Endothelial cell of umbilical vein (primary cell): ENCODE measurements around the gene SCLT1. TPM values are rescaled to one million over a fixed set of nuclear protein-coding genes. Genes with fewer than 3 reads are reported as not detected.
A peak's percentile ranks its signal among the peaks of the same experiment; 100 is the strongest.

Experiments used
- BruUV-seq: library from RNA; stranded (reverse); fragments of 400-500 nt; replicated peaks from 2 replicates; lab custom pipeline; 2021; lab: Mats Ljungman, UMichigan
- CTCF ChIA-PET: fragments of 300-600, 350-600 bp; sonication (Branson Sonifier 250); formaldehyde crosslinking; loops from one replicate; lab custom pipeline; 2021; ENCODE audit warnings: antibody characterized with exemption, inconsistent platforms; lab: Charles Lee
- POLR2A ChIA-PET: fragments of 300-600, 350-600 bp; sonication (Branson Sonifier 250); formaldehyde crosslinking; loops from one replicate; lab custom pipeline; 2021; ENCODE audit warnings: antibody characterized with exemption, inconsistent platforms; lab: Charles Lee
- DNase-seq: peaks from one replicate; pipeline ENCODE4 v3.0.0-alpha.2; 2011; ENCODE audit warnings: low read depth, low spot score
- FAIRE-seq: peaks from 2 replicates; lab custom pipeline; 2011; peaks lifted over from hg19 to GRCh38; lab: Jason Lieb, UNC
- H2AFZ ChIP-seq: 2 replicates; pipeline ENCODE4 v1.6.0; 2012; ENCODE audit warnings: low read depth, low read length, control low read depth, inconsistent platforms
- H3K27ac ChIP-seq: 2 replicates; pipeline ENCODE4 v1.5.1; 2011; ENCODE audit warnings: low read depth, mild to moderate bottlenecking, control low read depth, low read length, moderate library complexity; ENCODE audit not compliant: insufficient read depth
- H3K27me3 ChIP-seq, 2 experiments: 2 replicates each; pipeline versions ENCODE4 v1.6.0 to v1.6.1; 2011; ENCODE audit warnings: low read length in 2 of 2, mixed read lengths in 1 of 2; ENCODE audit not compliant: control insufficient read depth in 2 of 2, insufficient read depth in 2 of 2
- H3K36me3 ChIP-seq, 2 experiments: 2 replicates in 1 of 2; 3 replicates in 1 of 2; pipeline ENCODE4 v1.5.1; 2011; ENCODE audit warnings: low read length in 2 of 2, mild to moderate bottlenecking in 1 of 2, moderate library complexity in 1 of 2; ENCODE audit not compliant: control insufficient read depth in 2 of 2, insufficient read depth in 2 of 2; ENCODE audit errors: extremely low read depth in 1 of 2
- H3K4me1 ChIP-seq: 3 replicates; pipeline ENCODE4 v1.5.1; 2011; ENCODE audit warnings: mild to moderate bottlenecking, low read length; ENCODE audit not compliant: control insufficient read depth, insufficient read depth; ENCODE audit errors: extremely low read depth
- H3K4me2 ChIP-seq: 2 replicates; pipeline ENCODE4 v1.6.1; 2011; ENCODE audit warnings: low read length, control low read depth, mixed read lengths; ENCODE audit not compliant: insufficient read depth
- H3K4me3 ChIP-seq, 3 experiments: fragments of 200-600 bp in 1 of 3; sonication (generic), shearing (Covaris generic) in 1 of 3; replicated peaks in 1 of 3; 2 replicates each; pipeline ENCODE4 v1.5.1; 2011 to 2016; ENCODE audit warnings: control low read depth in 3 of 3, low read length in 3 of 3, mild to moderate bottlenecking in 2 of 3, inconsistent platforms in 1 of 3, low read depth in 1 of 3, moderate library complexity in 1 of 3; ENCODE audit not compliant: insufficient read depth in 1 of 3
- H3K79me2 ChIP-seq: 2 replicates; pipeline ENCODE4 v1.6.0; 2012; ENCODE audit warnings: low read length, inconsistent platforms; ENCODE audit not compliant: control insufficient read depth, insufficient read depth
- H3K9ac ChIP-seq: replicated peaks from 2 replicates; pipeline ENCODE3; 2011; ENCODE audit warnings: low read length, control low read depth; ENCODE audit not compliant: insufficient read depth; ENCODE audit errors: extremely low read depth
- H3K9me1 ChIP-seq: replicated peaks from 3 replicates; pipeline ENCODE4 v1.6.0; 2011; ENCODE audit warnings: mild to moderate bottlenecking, low read length; ENCODE audit not compliant: control insufficient read depth, insufficient read depth; ENCODE audit errors: extremely low read depth
- H3K9me3 ChIP-seq: replicated peaks from 2 replicates; pipeline ENCODE4 v1.5.1; 2012; ENCODE audit warnings: low read length, inconsistent platforms; ENCODE audit not compliant: control insufficient read depth, insufficient read depth
- H4K20me1 ChIP-seq: replicated peaks from 2 replicates; pipeline ENCODE3; 2011; ENCODE audit warnings: mild to moderate bottlenecking, low read length; ENCODE audit not compliant: control insufficient read depth, insufficient read depth; ENCODE audit errors: extremely low read depth
- CTCF ChIP-seq, 2 donors: IDR thresholded peaks; 1 replicate in 1 of 2; 2 replicates in 1 of 2; pipeline ENCODE4 v1.5.1; 2011; ENCODE audit warnings: low read length in 2 of 2, mild to moderate bottlenecking in 2 of 2, moderate library complexity in 2 of 2, control low read depth in 1 of 2, inconsistent platforms in 1 of 2, low read depth in 1 of 2; ENCODE audit not compliant: insufficient read depth in 1 of 2; ENCODE audit errors: extremely low read depth in 1 of 2
- GATA2 ChIP-seq: IDR thresholded peaks from 2 replicates; pipeline ENCODE4 v1.7.0; 2011; ENCODE audit warnings: low read depth, mild to moderate bottlenecking, moderate library complexity, mixed read lengths, low read length; ENCODE audit not compliant: insufficient read length, insufficient read depth
- JUN ChIP-seq: IDR thresholded peaks from 2 replicates; pipeline ENCODE4 v1.6.1; 2011; ENCODE audit warnings: borderline replicate concordance, low read depth; ENCODE audit not compliant: insufficient read length, insufficient read depth
- dilution Hi-C: fragments of 300-500 bp; cut with MboI; formaldehyde crosslinking; loops from one replicate; pipeline ENCODE4 v1.15.0; 2019; ENCODE audit warnings: low sequenced_read_pairs; ENCODE audit not compliant: extremely low pct_ligation_motif_present
- intact Hi-C: fragments of 100-400 bp; cut with micrococcal nuclease; formaldehyde crosslinking; loops from one replicate; pipeline ENCODE4 v1.10.0; 2022
- polyA plus RNA-seq, 4 experiments: library from polyadenylated mRNA; depleted of rRNA in 3 of 4; stranded (reverse) in 3 of 4; unstranded in 1 of 4; fragments of >200 nt; gene quantifications; 2 replicates each; pipeline versions ENCODE4 v1.2.1 to v1.2.3, GENCODE V29; 2011 to 2012; ENCODE audit warnings: missing spikeins in 1 of 4
- total RNA-seq: library from RNA; stranded (reverse); gene quantifications from 2 replicates; pipeline ENCODE4 v1.2.3, GENCODE V29; 2021
- TF ChIP-seq, protein P1 (sequence below): IDR thresholded peaks from 2 replicates; pipeline ENCODE4 v1.6.1; 2011; ENCODE audit not compliant: insufficient read depth, insufficient read length

The SCLT1 gene
- total and polyA plus RNA-seq, 2 donors (not counting 3 experiments of a cell fraction or from before 2014, with no cell fraction given) = 3.2 to 14.0 TPM

GRCh38 chr4:128950796-128951195 is 142.5 kb downstream of the SCLT1 start:
- Histone ChIP-seq H3K36me3 (no peaks in the 10 kb centered on the region), H3K9me1 (no peaks in the 10 kb centered on the region), H2AFZ (no peak overlapping the region), H3K4me2 (peak overlapping the region; percentile 47), H3K27ac (no peak overlapping the region), H3K27me3 (no peaks in the 10 kb centered on the region), H3K9me3 (no peaks in the 10 kb centered on the region), H3K4me3 (no peak overlapping the region), H4K20me1 (no peaks in the 10 kb centered on the region), H3K9ac (no peak overlapping the region), H3K79me2 (no peaks in the 10 kb centered on the region), H3K4me1 (peaks cover 11% of the 10 kb centered on the region)
- intact Hi-C loops = loop anchor here (2.0 kb wide), 1 partner anchor 142 kb away; the partner anchor contains the start of gene SCLT1
- DNase-seq (no peak), FAIRE-seq (no peak)
- dilution Hi-C loops = no loop called here
- ChIA-PET CTCF (interaction anchor here (1.2 kb wide), 1 partner anchor 9 kb away, joined by 3 read pairs; no protein-coding TSS in a partner anchor), POLR2A (interaction anchor here (0.6 kb wide), 1 partner anchor 15 kb away, joined by 5 read pairs; no protein-coding TSS in a partner anchor)
- TF ChIP-seq CTCF (IDR thresholded peaks at IDR 0.05; ENCODE audit: extremely low read depth in 1 of 2, insufficient read depth in 1 of 2, low read depth in 1 of 2, low read length in 2 of 2) (no peak), GATA2 (peak; percentile 54)
- TF ChIP-seq, protein P1, sequence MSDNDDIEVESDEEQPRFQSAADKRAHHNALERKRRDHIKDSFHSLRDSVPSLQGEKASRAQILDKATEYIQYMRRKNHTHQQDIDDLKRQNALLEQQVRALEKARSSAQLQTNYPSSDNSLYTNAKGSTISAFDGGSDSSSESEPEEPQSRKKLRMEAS = no peak
- BruUV-seq = no TSS peak

DNA sequence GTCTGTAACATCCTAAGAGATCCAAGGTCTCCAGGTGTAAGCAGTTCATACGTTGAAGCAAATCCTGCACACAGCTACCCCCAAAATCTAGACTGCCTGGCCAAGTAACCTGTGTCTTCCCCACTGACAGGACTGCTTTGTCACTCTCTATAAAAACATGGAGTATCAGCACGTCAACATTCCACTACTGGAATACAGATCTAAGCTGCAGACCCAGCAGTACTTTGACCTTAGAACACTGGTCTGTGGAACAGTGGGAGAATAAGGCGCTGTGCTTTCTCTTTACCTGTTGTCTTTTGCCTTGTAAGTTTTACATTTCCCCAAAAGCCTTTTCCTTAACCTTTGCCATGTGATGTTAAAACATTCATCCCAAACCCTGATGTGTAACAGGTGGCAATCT is 146.4 kb downstream of the SCLT1 start:
- no peaks in the 10 kb centered on the region for H3K79me2 ChIP-seq
- H3K9me1 ChIP-seq = no peaks in the 10 kb centered on the region
- FAIRE-seq (no peak), DNase-seq (no peak)
- no peak overlapping the region for H3K9ac ChIP-seq
- no TSS peak for BruUV-seq
- H3K4me2 ChIP-seq = no peak overlapping the region
- intact Hi-C loops (no loop called here), dilution Hi-C loops (no loop called here)
- H3K36me3 ChIP-seq = peaks cover 0 to 5% of the 10 kb centered on the region in 2 experiments
- no peaks in the 10 kb centered on the region for H3K27me3 ChIP-seq
- H3K27ac ChIP-seq = no peak overlapping the region
- no peaks in the 10 kb centered on the region for H4K20me1 ChIP-seq
- CTCF ChIA-PET = interaction anchor here (1.0 to 1.9 kb wide), 2 partner anchors 9 to 13 kb away, joined by 3 read pairs; no protein-coding TSS in a partner anchor
- POLR2A ChIA-PET = no interaction called here
- H3K4me3 ChIP-seq = no peak overlapping the region
- peaks cover 6% of the 10 kb centered on the region for H3K4me1 ChIP-seq
- TF ChIP-seq JUN (no peak), GATA2 (no peak)
- H3K9me3 ChIP-seq = no peaks in the 10 kb centered on the region
- no peak overlapping the region for H2AFZ ChIP-seq
